GM03348 (cell line): ENCODE data around the gene GRK4.
A peak's percentile ranks its signal among the peaks of the same experiment; 100 is the strongest.
"Not testable (repeated sequence)": the region's sequence is repeated elsewhere in the genome, so short reads cannot be mapped to it uniquely, and the experiment has no call there.

Experiments
- DNase-seq: peaks from one replicate; pipeline ENCODE4 v3.0.0; 2012; ENCODE audit warnings: low spot score

The GRK4 gene

DNA sequence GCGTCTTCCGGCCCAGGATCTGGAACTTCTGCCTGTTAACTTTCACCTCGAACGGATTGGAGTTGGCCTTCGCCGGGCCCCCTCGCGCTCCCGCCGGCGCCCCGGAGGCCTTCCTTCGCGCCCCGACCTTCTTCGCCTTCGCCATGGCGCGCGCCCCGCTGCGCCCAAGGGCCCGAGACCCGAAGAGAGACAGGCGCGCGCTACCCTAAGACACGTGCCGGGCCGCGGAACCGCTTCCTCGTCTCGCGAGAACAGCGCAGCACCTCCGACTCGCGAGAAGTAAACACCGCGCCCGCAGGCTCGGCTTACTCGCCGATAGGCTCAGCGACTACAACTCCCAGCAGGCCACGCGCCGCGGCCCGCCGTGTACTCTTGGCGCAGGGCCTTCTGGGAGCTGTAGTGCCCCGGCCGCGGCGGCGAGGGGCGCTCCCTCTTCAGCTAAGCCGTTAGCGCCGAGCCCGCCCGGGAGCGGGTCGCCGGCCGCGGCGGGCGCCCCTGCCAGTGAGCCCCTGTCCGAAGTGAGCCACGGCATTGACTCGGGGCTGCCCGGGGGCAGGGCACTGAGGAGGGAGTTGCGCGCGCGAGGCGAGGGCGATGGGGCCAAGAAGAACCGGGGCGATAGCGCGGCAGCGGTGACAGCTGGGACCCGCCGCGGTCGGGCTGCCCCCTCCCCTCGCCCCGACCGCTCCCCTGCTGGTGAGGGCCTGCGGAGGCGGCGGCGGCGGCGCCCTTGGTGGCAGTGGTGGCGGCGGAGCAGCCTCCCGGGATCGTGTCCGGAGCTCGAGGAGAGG is at the start of gene GRK4, which contains the start of gene NOP14:
GRK4 (plus strand) TSS at position 397 of the 791 bp plus-strand sequence. CDS start 500 bp downstream, outside the sequence.
NOP14 (minus strand) TSS at position 232 of the 791 bp plus-strand sequence; CDS start at position 145, 87 bp downstream.
- DNase-seq: peak; percentile 96

DNA sequence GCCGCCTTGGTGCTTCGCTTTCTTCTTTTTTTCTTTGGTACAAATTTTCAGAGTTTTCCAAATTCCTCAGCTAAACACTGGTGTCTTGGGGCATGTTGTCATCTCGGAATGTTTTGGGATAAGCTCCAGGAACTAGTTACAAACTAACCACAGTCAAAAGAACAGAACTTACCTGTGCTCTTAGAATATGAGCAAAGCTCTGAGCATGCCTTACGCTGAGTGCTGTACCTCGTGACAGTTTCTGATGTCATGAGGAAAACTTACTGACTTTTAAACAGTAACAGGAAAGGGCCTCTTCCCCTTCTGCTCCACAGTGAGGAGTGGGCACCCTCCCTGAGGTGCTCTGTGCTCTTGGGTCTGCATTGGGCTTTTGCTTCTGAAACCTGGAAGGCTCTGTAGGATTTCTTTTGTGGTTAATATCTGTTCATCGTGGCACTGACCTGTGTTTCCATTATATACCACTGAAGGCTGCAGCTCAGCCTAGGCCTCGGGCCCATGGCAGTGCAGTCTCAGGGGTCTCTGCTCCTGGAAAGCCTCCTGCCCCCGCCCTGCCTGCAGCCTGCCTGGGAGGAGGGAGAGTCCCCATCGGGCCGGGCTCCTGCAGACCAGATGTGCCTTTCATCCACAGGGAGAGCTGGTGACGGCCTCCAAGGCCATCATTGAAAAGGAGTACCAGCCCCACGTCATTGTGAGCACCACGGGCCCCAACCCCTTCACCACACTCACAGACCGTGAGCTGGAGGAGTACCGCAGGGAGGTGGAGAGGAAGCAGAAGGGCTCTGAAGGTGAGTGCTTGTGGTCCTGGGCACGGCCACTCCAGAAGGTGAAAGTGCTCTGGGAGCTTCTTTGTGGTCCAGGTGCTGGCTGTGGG is 48.9 kb upstream of the GRK4 start:
- DNase-seq: no peak

DNA sequence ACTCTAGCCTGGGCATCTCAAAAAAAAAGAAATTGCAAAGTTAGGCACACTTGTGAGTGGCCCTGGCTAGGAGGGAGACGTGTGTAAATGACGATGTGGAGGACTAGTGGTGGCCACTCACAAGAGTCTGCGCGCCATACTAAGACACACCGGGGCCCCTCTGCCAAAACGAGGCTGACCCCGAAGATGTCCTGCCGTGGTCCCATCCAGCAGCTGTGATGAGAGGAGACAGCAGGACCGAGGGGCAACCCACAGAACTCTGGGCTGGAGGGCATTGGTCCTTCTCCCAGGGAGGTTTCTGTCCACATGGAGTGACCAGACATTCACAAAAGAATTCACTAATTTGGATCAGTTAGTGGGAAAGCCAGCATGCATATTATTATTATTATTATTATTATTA is 47.6 kb upstream of the GRK4 start:
- no peak for DNase-seq

DNA sequence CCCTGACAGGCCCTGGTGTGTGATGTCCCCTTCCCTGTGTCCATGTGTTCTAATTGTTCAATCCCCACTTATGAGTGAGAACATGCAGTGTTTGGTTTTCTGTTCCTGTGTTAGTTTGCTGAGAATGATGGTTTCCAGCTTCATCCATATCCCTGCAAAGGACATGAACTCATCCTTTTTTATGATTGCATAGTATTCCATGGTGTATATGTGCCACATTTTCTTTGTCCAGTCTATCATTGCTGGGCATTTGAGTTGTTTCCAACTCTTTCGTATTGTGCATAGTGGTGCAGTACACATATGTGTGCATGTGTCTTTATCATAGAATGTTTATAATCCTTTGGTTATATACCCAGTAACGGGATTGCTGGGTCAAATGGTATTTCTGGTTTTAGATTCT is 46.7 kb upstream of the GRK4 start:
- DNase-seq: not testable (repeated sequence)

DNA sequence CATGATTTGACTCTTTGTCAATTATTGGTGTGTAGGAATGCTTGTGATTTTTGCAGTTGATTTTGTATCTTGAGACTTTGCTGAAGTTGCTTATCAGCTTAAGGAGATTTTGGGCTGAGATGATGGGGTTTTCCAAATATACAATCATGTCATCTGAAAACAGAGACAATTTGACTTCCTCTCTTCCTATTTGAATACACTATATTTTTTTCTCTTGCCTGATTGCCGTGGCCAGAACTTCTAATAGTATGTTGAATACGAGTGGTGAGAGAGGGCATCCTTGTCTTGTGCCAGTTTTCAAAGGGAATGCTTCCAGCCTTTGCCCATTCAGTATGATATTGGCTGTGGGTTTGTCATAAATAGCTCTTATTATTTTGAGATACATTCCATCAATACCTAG is 45.1 kb upstream of the GRK4 start:
- DNase-seq: not testable (repeated sequence)

DNA sequence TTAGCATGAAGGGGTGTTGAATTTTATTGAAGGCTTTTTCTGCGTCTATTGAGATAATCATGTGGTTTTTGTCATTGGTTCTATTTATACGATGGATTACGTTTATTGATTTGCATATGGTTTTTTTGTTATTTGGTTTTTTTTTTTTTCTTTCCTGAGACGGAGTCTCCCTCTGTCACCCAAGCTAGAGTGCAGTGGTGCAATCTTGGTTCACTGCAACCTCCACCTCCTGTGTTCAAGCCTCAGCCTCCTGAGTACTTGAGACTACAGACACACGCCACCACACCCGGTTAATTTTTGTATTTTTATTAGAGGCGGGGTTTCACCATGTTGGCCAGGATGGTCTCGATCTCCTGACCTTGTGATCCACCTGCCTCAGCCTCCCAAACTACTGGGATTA is 44.7 kb upstream of the GRK4 start:
- DNase-seq: not testable (repeated sequence)

DNA sequence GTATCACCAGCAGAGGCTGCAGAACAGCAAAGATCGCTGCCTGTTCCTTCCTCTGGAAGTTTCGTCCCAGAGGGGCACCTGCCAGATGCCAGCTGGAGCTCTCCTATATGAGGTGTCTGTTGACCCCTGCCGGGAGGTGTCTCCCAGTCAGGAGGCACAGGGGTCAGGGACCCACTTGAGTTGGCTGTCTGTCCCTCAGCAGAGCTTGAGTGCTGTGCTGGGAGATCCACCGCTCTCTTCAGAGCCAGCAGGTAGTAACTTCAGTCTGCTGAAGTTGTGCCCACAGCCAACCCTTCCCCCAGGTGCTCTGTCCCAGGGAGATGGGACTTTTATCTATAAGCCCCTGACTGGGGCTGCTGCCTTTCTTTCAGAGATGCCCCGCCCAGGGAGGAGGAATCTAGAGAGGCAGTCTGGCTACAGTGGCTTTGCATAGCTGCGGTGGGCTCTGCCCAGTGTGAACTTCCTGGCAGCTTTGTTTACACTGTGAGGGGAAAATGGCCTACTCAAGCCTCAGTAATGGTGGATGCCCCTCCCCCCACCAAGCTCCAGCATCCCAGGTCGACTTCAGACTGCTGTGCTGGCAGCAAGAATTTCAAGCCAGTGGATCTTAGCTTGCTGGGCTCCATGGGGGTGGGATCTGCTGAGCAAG is 40.8 kb upstream of the GRK4 start:
- not testable (repeated sequence) for DNase-seq

DNA sequence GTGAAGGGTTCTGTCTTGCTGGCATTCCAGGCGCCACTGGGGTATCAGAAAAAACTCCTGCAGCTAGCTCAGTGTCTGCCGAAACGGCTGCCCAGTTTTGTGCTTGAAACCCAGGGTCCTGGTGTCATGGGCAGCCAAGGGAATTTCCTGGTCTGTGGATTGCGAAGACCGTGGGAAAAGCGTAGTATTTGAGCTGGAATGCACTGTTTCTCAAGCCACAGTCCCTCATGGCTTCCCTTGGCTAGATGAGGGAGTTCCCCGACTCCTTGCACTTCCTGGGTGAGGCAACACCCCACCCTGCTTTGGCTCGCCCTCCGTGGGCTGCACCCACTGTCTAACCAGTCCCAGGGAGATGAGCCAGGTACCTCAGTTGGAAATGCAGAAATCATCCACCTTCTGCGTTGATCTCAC is 40.2 kb upstream of the GRK4 start:
- DNase-seq: no peak

DNA sequence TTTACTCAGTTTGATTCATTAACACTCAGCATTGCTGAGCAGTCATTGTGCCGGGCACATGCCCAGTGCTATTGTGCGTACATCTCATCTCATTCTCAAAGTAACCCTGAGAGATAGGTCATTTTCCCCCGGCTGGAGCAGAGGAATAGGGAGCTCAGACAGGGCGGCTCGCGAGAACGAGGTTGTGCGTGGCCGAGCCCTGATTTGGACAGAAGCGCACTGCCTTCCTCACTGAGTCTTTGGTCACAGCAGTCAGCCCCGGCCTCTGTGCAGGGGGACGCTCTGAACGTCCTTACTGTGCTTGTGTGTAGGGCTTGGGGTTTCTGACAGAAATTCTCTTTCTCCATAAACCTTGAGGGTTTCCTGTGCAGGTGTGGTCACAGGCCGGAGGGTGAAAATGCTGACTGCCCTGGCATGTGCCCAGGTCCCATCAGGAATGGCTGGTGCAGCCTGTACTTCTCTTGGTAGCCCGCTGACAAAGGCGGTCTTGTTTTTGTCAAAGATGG is 39.6 kb upstream of the GRK4 start:
- no peak for DNase-seq

DNA sequence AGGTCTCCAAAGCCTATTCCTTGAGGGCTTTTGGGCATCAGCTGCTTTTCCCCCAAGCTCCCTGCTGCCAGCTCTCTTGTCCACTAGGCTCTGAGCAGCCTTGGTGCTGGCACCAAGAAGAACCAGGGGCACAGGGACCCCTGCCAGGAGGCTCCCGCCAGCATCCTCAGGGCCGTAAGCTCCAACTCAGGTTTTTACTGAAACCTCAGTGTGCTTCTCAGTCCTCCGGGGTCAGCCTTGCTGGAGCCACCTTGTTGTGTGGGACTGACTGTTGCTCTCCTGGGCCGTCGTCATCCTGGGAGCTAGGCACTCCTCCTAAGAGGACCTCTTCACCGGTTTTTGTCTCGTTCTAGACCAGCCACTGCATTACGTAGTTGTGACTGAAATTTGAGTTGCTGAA is 39.1 kb upstream of the GRK4 start:
- DNase-seq: no peak

DNA sequence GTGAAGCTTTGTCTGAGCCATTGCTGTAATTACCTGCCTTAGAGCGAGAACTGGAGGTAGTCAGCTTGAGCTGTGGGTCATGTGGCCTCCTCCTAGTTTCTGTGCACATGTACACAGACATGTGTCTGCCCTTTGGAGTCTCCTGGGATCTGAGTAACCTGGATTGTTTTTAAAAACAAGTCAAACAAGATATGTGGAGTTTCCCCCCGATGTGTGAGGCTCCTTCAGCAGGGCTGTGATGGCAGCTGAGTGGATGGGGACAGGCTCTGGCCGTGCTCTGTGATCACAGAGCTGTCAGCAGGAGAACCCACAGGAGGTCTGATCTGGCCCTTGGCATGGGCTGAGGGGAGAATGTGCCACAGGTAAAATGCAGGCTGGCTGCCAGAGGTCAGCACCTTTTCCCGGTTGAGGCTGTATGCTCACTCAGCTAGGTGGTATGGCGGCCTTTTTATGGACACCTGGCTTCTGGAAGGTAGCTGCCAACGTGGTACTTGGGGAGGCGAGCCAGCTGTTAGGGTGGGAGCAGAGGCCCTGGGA is 38.5 kb upstream of the GRK4 start:
- no peak for DNase-seq

DNA sequence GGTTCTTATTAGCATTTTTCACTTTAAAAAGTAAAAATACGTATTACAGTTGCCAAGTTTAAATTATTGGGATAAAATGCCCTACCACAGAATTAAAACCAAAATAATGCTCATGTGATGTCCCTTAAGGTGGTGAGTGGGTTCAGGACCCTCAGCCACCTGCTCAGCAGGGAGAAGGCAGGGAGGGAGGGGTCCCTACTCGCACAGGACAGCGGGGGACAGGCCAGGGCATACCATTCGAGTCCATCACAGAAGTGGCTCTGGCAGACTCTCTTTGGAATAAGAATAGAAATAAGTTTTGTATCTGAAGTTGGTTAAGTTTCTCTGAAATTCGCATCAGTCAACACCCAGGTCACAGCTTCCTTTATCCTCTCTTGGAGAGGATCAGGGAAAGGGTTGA is 37.9 kb upstream of the GRK4 start:
- no peak for DNase-seq

DNA sequence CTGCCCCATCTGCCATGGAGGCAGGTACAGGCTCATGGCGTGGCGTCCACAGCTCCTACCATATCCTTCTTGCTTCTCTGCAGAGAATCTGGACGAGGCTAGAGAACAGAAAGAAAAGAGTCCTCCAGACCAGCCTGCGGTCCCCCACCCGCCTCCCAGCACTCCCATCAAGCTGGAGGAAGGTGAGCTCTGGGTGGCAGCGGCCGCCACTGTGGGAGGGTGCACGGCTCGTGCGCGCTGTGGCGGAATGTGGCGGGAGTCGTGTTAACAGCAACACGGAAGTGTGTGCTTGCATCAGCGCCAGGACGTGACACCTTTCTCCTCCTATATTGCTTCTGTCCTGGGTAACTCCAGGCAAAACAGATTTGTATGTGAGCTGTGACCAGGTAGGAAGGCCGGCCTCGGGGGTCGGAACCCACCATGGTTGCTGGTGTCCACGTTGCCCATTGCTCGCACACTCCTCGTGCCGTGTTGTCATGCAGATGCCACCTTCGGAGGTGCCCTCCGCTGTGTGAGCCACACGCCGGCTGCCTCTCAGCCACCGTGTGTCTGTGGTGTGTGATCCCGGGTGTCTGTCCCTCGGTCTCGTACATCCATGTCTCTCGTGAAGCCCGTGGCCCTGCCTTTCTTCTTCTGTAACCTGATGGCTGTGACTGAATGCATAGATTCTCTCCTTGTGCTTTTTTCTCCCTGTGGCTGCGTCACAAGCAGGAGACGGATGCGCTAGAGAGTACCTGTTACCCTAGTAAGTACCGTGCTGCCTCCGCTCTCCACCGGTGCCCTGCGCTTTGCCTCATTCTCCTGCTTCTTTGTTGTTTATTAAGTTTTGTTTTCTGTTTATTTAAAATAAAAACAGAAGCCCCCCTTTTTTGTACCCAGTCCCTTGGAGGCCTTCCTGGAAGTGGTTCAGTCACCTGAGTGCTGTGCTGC is 37.2 kb upstream of the GRK4 start:
- DNase-seq: no peak

DNA sequence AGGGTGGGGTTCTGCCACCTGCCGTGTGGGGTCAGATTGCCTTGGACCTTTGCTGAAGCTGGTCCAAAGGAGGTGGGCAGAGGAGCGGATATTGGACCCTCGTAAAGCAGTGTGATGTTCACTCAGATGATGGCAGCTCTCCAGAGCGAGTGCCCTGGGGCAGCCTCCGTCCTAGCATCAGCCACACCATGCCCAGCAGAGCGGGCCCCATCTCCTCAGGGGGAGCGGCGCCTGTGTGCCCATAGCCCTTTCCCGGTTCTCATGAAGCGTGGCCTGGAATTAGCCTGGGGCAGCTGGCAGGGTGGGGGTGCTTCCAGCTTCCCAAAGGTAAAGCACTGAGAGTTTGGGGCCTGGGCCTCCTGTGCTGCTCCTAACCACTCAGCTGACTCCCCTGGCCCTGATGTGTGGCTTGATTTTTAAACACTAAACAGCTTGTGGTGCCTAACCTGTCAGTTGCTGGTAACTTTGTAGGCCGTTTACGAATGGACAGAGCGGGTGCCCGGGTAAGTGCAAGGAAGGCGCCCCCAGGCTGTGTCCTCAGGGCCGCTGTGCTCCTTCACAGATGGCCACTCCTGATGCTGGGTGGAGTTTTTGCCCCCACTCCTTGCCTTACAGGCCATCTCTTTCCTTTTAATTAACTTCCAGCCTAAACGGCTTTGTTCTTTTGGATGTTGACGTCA is 36.2 kb upstream of the GRK4 start:
- no peak for DNase-seq

DNA sequence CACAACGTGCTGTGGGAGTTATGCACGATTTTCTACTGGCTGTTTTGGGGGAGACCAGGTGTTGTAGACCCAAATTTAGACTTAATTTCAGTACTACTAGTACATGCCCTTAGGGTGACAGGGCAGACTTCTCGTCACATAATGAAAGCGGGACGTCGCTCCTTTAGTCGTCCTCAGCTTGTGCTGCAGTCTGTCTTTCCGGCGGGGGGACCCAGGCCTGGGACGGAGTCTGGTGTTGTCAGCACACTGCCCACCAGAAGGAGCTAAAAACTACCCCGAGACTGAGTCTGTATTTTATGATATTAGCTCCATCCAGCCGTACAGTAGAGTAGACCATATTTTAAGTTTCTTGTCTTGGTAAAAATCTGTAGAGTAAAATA is 35.7 kb upstream of the GRK4 start:
- no peak for DNase-seq

DNA sequence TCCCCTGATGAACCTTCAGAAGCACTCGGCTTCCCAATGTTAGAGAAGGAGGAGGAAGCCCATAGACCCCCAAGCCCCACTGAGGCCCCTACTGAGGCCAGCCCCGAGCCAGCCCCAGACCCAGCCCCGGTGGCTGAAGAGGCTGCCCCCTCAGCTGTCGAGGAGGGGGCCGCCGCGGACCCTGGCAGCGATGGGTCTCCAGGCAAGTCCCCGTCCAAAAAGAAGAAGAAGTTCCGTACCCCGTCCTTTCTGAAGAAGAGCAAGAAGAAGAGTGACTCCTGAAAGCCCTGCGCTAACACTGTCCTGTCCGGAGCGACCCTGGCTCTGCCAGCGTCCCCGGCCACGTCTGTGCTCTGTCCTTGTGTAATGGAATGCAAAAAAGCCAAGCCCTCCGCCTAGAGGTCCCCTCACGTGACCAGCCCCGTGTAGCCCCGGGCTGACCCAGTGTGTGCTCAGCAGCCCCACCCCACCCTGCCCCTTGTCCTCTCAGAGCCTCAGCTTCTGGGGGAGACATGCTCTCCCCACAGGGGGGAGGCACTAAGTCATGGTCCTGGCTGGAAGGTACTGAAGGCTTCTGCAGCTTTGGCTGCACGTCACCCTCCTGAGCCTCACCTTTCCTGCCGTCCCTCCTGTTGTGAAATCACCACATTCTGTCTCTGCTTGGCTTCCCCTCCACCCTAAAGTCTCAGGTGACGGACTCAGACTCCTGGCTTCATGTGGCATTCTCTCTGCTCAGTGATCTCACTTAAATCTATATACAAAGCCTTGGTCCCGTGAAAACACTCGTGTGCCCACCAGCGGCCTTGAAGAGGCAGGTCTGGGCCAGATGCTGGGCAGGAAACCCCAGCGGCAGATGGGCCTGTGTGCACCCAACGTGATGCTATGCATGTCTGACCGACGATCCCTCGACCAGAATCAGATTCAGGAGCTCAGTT is 34.9 kb upstream of the GRK4 start:
- no peak for DNase-seq

DNA sequence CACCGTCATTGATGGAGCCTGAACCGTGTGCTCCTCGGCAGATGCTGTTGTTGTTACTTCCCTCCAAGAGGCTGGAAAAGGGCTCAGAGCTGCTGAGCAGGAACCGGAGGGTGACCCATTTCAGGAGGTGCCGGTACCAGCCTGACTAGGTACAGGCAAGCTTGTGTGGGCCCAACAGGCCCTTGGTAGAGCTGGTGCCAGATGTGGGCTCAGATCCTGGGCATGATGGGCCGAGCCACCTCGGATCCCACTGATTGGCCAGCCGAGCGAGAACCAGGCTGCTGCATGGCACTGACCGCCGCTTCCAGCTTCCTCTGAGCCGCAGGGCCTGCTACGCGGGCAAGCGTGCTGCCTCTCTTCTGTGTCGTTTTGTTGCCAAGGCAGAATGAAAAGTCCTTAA is 33.9 kb upstream of the GRK4 start:
- no peak for DNase-seq

DNA sequence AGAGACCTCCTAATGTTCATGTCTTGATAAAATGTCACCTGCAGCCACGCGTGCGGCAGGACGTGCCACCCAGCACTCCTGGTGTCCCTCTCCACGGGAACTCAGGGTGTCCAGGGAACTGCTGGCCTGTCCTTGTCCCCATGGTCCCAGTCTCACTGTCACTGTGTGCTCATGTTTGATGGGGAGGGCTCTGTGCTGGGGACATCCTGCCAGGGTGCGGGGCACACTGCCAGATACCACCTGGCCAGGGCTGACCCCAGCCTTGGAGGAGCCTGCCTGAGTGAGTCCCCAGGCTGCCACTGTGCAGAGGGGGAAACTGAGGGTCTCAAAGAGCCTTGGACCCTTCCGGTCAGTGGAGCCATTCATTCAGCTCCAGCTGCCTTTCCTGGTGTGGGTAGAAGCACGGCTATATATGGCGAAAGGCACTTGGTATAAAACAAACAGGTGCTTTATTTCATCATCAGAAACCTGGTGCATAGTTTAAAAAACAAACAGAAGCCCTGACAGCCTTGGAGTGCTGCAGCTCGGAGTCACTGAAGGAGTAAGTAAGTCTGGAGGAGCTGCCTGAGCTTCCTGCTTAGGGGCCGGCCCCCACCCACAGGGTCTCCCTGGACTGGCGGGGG is 33.1 kb upstream of the GRK4 start:
- no peak for DNase-seq
